HepG2 (cell line): ENCODE results near the gene TBC1D14. TPM values are rescaled to one million over a fixed set of nuclear protein-coding genes. Genes with fewer than 3 reads are reported as not detected.

ENCODE experiments used
- CSRNP1 ChIP-seq: sonication (generic); formaldehyde crosslinking; IDR thresholded peaks from 2 replicates; pipeline ENCODE4 v1.8.1; 2023; ENCODE audit warnings: mild to moderate bottlenecking, missing genetic modification reagents
- DNMT3B ChIP-seq: conservative IDR thresholded peaks from 2 replicates; pipeline ENCODE4 v1.6.1; 2016; ENCODE audit warnings: missing biosample characterization, control low read depth
- EEA1 ChIP-seq: sonication (generic); formaldehyde crosslinking; IDR thresholded peaks from 2 replicates; pipeline ENCODE4 v1.5.1; 2020; ENCODE audit warnings: mild to moderate bottlenecking, missing genetic modification reagents, borderline replicate concordance
- FOXK2 ChIP-seq: fragments of 450-650 bp; IDR thresholded peaks from 2 replicates; pipeline ENCODE4 v1.6.1; 2016
- POGZ ChIP-seq: sonication (generic); formaldehyde crosslinking; IDR thresholded peaks from 2 replicates; pipeline ENCODE4 v1.4.0; 2020; ENCODE audit warnings: mild to moderate bottlenecking, missing genetic modification reagents
- POLR2AphosphoS5 ChIP-seq: IDR thresholded peaks from 2 replicates; pipeline ENCODE4 v1.6.1; 2012; ENCODE audit warnings: low read depth, low read length
- PPARG ChIP-seq: conservative IDR thresholded peaks from 2 replicates; pipeline ENCODE4 v1.6.1; 2016; ENCODE audit warnings: missing biosample characterization, missing genetic modification reagents
- TRIM24 ChIP-seq: sonication (generic); formaldehyde crosslinking; IDR thresholded peaks from 2 replicates; pipeline ENCODE4 v1.8.0; 2022; ENCODE audit warnings: mild to moderate bottlenecking, missing genetic modification reagents
- YEATS4 ChIP-seq: sonication (generic); formaldehyde crosslinking; IDR thresholded peaks from 2 replicates; pipeline ENCODE4 v1.4.0; 2020; ENCODE audit warnings: missing genetic modification reagents, borderline replicate concordance
- ZBTB1 ChIP-seq: sonication (generic); formaldehyde crosslinking; IDR thresholded peaks from 2 replicates; pipeline ENCODE4 v1.4.0; 2020; ENCODE audit warnings: missing genetic modification reagents, borderline replicate concordance
- ZBTB10 ChIP-seq: sonication (generic); formaldehyde crosslinking; IDR thresholded peaks from 2 replicates; pipeline ENCODE4 v1.4.0; 2020; ENCODE audit warnings: missing genetic modification reagents, borderline replicate concordance
- ZMAT5 ChIP-seq: sonication (generic); formaldehyde crosslinking; IDR thresholded peaks from 2 replicates; pipeline ENCODE4 v1.5.0; 2020; ENCODE audit warnings: mild to moderate bottlenecking, low read depth, missing genetic modification reagents, borderline replicate concordance
- ZNF382 ChIP-seq: sonication (generic); formaldehyde crosslinking; IDR thresholded peaks from 2 replicates; pipeline ENCODE4 v1.5.0; 2020; ENCODE audit warnings: missing genetic modification reagents, mild to moderate bottlenecking, borderline replicate concordance
- ZNF432 ChIP-seq: sonication (generic); formaldehyde crosslinking; IDR thresholded peaks from 2 replicates; pipeline ENCODE4 v1.5.0; 2020; ENCODE audit warnings: missing genetic modification reagents, mild to moderate bottlenecking, borderline replicate concordance
- ZNF597 ChIP-seq: sonication (generic); formaldehyde crosslinking; IDR thresholded peaks from 2 replicates; pipeline ENCODE4 v1.5.0; 2020; ENCODE audit warnings: missing genetic modification reagents
- ZZZ3 ChIP-seq: sonication (generic); formaldehyde crosslinking; IDR thresholded peaks from 2 replicates; pipeline ENCODE4 v1.4.0; 2020; ENCODE audit warnings: missing genetic modification reagents, mild to moderate bottlenecking, borderline replicate concordance
- polyA plus RNA-seq, 8 experiments: library from polyadenylated mRNA; depleted of rRNA in 3 of 8; stranded (reverse) in 7 of 8; unstranded in 1 of 8; fragments of >200 nt; fragmentation: Illumina TruSeq in 4 of 8; extraction: Trizol in 4 of 8; gene quantifications; 2 replicates each; pipeline versions ENCODE4 v1.2.1 to v1.2.3, GENCODE V29; 2011 to 2016; ENCODE audit warnings: low read depth in 4 of 8, missing spikeins in 1 of 8, mixed read lengths in 1 of 8; ENCODE audit not compliant: insufficient read depth in 1 of 8
- total RNA-seq, 5 experiments: library from RNA; depleted of rRNA; stranded (reverse); fragments of >200 nt; fragmentation: Illumina TruSeq; extraction: Trizol; gene quantifications; 2 replicates each; pipeline ENCODE4 v1.2.3, GENCODE V29; 2016; ENCODE audit warnings: low read depth in 1 of 5
- TF ChIP-seq, protein P1 (sequence below): sonication (generic); formaldehyde crosslinking; IDR thresholded peaks from 2 replicates; pipeline ENCODE4 v1.5.0; 2020; ENCODE audit warnings: missing genetic modification reagents
- TF ChIP-seq, protein P2 (sequence below): IDR thresholded peaks from 2 replicates; pipeline ENCODE4 v1.6.1; 2016; ENCODE audit warnings: missing compliant biosample characterization, missing genetic modification reagents, borderline replicate concordance
- TF ChIP-seq, protein P3 (sequence below): sonication (generic); formaldehyde crosslinking; conservative IDR thresholded peaks from 2 replicates; pipeline ENCODE4 v1.8.1; 2023; ENCODE audit warnings: missing genetic modification reagents

The TBC1D14 gene
- total and polyA plus RNA-seq, 2 of the 13 experiments (the other 11 are each of a cell fraction or from before 2014, with no cell fraction given) = 29.5 to 46.5 TPM

- TF ChIP-seq ZBTB10 = no peak
- no peak for TF ChIP-seq ZNF432
- TF ChIP-seq ZBTB1 = no peak
- TF ChIP-seq, protein P1, sequence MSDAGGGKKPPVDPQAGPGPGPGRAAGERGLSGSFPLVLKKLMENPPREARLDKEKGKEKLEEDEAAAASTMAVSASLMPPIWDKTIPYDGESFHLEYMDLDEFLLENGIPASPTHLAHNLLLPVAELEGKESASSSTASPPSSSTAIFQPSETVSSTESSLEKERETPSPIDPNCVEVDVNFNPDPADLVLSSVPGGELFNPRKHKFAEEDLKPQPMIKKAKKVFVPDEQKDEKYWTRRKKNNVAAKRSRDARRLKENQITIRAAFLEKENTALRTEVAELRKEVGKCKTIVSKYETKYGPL (CRISPR knock-in tag) = peak; percentile 47; the same call in 1 of the 2 replicates
- TF ChIP-seq POGZ (CRISPR knock-in tag) = peak; percentile 69
- TF ChIP-seq, protein P2, sequence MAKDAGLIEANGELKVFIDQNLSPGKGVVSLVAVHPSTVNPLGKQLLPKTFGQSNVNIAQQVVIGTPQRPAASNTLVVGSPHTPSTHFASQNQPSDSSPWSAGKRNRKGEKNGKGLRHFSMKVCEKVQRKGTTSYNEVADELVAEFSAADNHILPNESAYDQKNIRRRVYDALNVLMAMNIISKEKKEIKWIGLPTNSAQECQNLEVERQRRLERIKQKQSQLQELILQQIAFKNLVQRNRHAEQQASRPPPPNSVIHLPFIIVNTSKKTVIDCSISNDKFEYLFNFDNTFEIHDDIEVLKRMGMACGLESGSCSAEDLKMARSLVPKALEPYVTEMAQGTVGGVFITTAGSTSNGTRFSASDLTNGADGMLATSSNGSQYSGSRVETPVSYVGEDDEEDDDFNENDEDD (CRISPR knock-in tag) = peak; percentile 78; the same call in 1 of the 2 replicates
- no peak for TF ChIP-seq YEATS4 (CRISPR knock-in tag)
- peak; percentile 91; the same call in 1 of the 2 replicates for TF ChIP-seq CSRNP1 (CRISPR knock-in tag)
- TF ChIP-seq ZZZ3 (CRISPR knock-in tag) = 0 out of 2 replicates have a peak, but pooled peaks have one; percentile 38
- TF ChIP-seq ZNF597 (CRISPR knock-in tag) = no peak
- TF ChIP-seq POLR2AphosphoS5 = no peak
- TF ChIP-seq ZNF382 (CRISPR knock-in tag) = no peak
- no peak for TF ChIP-seq EEA1 (CRISPR knock-in tag)
- TF ChIP-seq DNMT3B (CRISPR knock-in tag) = 0 out of 2 replicates have a peak, but pooled peaks have one; percentile 43
- no peak for TF ChIP-seq ZMAT5
- peak; percentile 5; the same call in 1 of the 2 replicates for TF ChIP-seq FOXK2
- TF ChIP-seq TRIM24 (CRISPR knock-in tag) = no peak
- TF ChIP-seq PPARG (CRISPR knock-in tag) = peak; percentile 92
- TF ChIP-seq, protein P3, sequence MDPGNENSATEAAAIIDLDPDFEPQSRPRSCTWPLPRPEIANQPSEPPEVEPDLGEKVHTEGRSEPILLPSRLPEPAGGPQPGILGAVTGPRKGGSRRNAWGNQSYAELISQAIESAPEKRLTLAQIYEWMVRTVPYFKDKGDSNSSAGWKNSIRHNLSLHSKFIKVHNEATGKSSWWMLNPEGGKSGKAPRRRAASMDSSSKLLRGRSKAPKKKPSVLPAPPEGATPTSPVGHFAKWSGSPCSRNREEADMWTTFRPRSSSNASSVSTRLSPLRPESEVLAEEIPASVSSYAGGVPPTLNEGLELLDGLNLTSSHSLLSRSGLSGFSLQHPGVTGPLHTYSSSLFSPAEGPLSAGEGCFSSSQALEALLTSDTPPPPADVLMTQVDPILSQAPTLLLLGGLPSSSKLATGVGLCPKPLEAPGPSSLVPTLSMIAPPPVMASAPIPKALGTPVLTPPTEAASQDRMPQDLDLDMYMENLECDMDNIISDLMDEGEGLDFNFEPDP (CRISPR knock-in tag) = no peak
These were observed 8.0 kb downstream of the TBC1D14 start (continued) for GRCh38 chr4:6917461-6918271.
